SK-N-SH treated with all-trans-retinoic acid at 6 μM for 48 hours (cell line): ENCODE data around the gene SH3PXD2A.

Experiments used
- ATAC-seq: fragments of 200-7000 bp; cut with Tn5 transposase; 3 replicates; pipeline ENCODE4 v1.9.1; 2020; ENCODE audit warnings: mild to moderate bottlenecking, moderate library complexity
- ARNTL ChIP-seq: fragments of 450-650 bp; formaldehyde crosslinking; IDR thresholded peaks from 2 replicates; pipeline ENCODE4 v1.5.0; 2020; ENCODE audit warnings: low read depth, mild to moderate bottlenecking, moderate library complexity, borderline replicate concordance
- BACH2 ChIP-seq: fragments of 250-450 bp; sonication (Bioruptor Pico); IDR thresholded peaks from 2 replicates; pipeline ENCODE4 v1.9.0; 2021; ENCODE audit warnings: mild to moderate bottlenecking, borderline replicate concordance
- CSDC2 ChIP-seq: fragments of 250-450 bp; sonication (Bioruptor Pico); IDR thresholded peaks from 2 replicates; pipeline ENCODE4 v1.5.0; 2020; ENCODE audit warnings: mild to moderate bottlenecking, moderate library complexity
- ESRRG ChIP-seq: fragments of 250-450 bp; sonication (Bioruptor Pico); IDR thresholded peaks from 2 replicates; pipeline ENCODE4 v1.6.1; 2021; ENCODE audit warnings: mild to moderate bottlenecking
- GLIS3 ChIP-seq: fragments of 250-450 bp; sonication (Bioruptor Pico); IDR thresholded peaks from 2 replicates; pipeline ENCODE4 v1.5.0; 2020; ENCODE audit warnings: mild to moderate bottlenecking, moderate library complexity
- ISL1 ChIP-seq: fragments of 250-450 bp; sonication (Bioruptor Pico); IDR thresholded peaks from 2 replicates; pipeline ENCODE4 v2.1.2; 2022; ENCODE audit warnings: mild to moderate bottlenecking, moderate library complexity
- OSR1 ChIP-seq: fragments of 250-450 bp; sonication (Bioruptor Pico); IDR thresholded peaks from 2 replicates; pipeline ENCODE4 v1.8.0; 2022; ENCODE audit warnings: moderate library complexity, mild to moderate bottlenecking, inconsistent platforms
- PATZ1 ChIP-seq: fragments of 250-450 bp; sonication (Bioruptor Pico); IDR thresholded peaks from 2 replicates; pipeline ENCODE4 v1.8.0; 2020; ENCODE audit warnings: mild to moderate bottlenecking, moderate library complexity, borderline replicate concordance
- POU6F1 ChIP-seq: fragments of 250-450 bp; sonication (Bioruptor Pico); IDR thresholded peaks from 2 replicates; pipeline ENCODE4 v1.8.0; 2021; ENCODE audit warnings: low read depth, mild to moderate bottlenecking, moderate library complexity, borderline replicate concordance
- PPARA ChIP-seq: fragments of 250-450 bp; sonication (Bioruptor Pico); IDR thresholded peaks from 2 replicates; pipeline ENCODE4 v1.5.0; 2020; ENCODE audit warnings: mild to moderate bottlenecking, borderline replicate concordance
- RARB ChIP-seq: fragments of 250-450 bp; sonication (Bioruptor Pico); IDR thresholded peaks from 2 replicates; pipeline ENCODE4 v1.8.0; 2021; ENCODE audit warnings: mild to moderate bottlenecking, moderate library complexity
- TCF4 ChIP-seq: fragments of 250-450 bp; sonication (Bioruptor Pico); IDR thresholded peaks from 2 replicates; pipeline ENCODE4 v1.8.0; 2021; ENCODE audit warnings: mild to moderate bottlenecking, moderate library complexity, borderline replicate concordance
- TOX ChIP-seq: fragments of 250-450 bp; sonication (Bioruptor Pico); IDR thresholded peaks from 2 replicates; pipeline ENCODE4 v1.8.0; 2021; ENCODE audit warnings: mild to moderate bottlenecking, moderate library complexity, borderline replicate concordance
- ZC3H10 ChIP-seq: fragments of 250-450 bp; sonication (Bioruptor Pico); IDR thresholded peaks from 2 replicates; pipeline ENCODE4 v1.5.1; 2021; ENCODE audit warnings: mild to moderate bottlenecking, moderate library complexity
- ZFP3 ChIP-seq: fragments of 250-450 bp; sonication (Bioruptor Pico); IDR thresholded peaks from 2 replicates; pipeline ENCODE4 v1.5.0; 2020; ENCODE audit warnings: mild to moderate bottlenecking, moderate library complexity
- ZFP30 ChIP-seq: fragments of 450-650 bp; formaldehyde crosslinking; IDR thresholded peaks from 2 replicates; pipeline ENCODE4 v1.5.0; 2022; ENCODE audit warnings: mild to moderate bottlenecking, moderate library complexity
- ZNF565 ChIP-seq: fragments of 450-650 bp; formaldehyde crosslinking; conservative IDR thresholded peaks from 2 replicates; pipeline ENCODE4 v1.5.0; 2020; ENCODE audit warnings: low read depth, mild to moderate bottlenecking, moderate library complexity
- ZNF70 ChIP-seq: fragments of 450-650 bp; formaldehyde crosslinking; IDR thresholded peaks from 2 replicates; pipeline ENCODE4 v1.5.0; 2020; ENCODE audit warnings: mild to moderate bottlenecking, moderate library complexity
- ZNF8 ChIP-seq: fragments of 450-650 bp; formaldehyde crosslinking; IDR thresholded peaks from 2 replicates; pipeline ENCODE4 v1.5.0; 2020; ENCODE audit warnings: mild to moderate bottlenecking, moderate library complexity
- TF ChIP-seq, protein P1 (sequence below): fragments of 250-450 bp; sonication (Bioruptor Pico); IDR thresholded peaks from 2 replicates; pipeline ENCODE4 v1.5.0; 2020; ENCODE audit warnings: mild to moderate bottlenecking, moderate library complexity
- TF ChIP-seq, protein P2 (sequence below): fragments of 250-450 bp; sonication (Bioruptor Pico); IDR thresholded peaks from 2 replicates; pipeline ENCODE4 v1.5.1; 2020; ENCODE audit warnings: low read depth, mild to moderate bottlenecking, moderate library complexity

The SH3PXD2A gene

DNA sequence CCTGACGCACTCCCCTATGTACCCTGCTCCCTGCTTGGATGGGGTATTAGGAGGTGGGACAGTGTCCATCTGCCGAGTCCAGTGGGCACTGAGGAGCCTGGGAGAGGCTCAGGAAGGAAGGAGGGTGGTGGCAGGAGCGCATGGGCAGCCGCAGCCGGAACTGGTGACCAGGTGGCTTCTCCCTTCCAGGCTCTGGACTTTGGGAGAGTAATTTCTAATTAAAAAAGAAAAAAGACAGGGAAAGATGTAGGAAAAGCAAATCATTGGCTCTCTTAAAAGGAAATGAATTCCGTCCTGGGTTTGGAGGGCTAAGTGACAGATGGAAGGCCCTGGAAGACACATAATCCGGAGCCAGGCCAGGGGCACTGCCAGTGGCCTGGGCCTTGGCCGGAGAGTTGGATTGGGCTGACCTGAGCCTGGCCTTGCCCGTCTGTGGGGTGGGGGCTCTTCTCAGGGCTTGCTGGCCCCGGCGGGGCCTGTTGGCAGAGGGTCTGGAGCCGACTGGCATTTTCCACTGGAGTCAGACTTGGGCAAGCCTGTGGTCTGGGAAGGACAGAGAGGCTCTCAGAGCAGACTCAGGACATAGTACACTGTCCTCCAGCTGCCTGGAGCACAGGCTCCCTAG is 298.9 kb downstream of the SH3PXD2A start:
- no peak for ATAC-seq
- no peak for TF ChIP-seq PPARA (CRISPR knock-in tag)
- TF ChIP-seq ZNF8 (CRISPR knock-in tag), result no peak
- no peak for TF ChIP-seq POU6F1 (CRISPR knock-in tag)
- TF ChIP-seq ARNTL (CRISPR knock-in tag), result no peak
- no peak for TF ChIP-seq GLIS3
- no peak for TF ChIP-seq ZFP30 (CRISPR knock-in tag)
- no peak for TF ChIP-seq ZC3H10

DNA sequence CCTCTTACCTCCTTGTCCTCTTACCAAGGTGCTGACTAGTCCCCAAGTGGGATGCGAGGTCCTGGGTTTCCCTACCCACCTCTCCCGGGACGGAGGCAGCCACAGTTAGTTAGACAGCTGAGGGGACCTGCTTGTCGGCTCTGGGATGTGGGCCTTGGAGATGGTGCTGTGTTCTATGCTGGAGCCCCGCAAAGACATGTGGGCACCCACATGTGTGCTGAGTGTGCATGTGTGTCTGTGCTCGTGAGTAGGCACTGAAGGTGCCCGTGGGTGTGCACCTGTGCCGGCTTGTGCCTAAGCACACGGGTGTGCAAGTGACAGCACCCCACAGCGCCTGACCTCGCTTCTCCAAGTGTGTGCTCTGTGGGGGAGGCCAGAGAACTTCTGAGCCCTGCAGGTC is 299.7 kb downstream of the SH3PXD2A start:
- no peak for TF ChIP-seq RARB (CRISPR knock-in tag)
- TF ChIP-seq ZFP3, result no peak
- no peak for TF ChIP-seq OSR1
- no peak for TF ChIP-seq PPARA (CRISPR knock-in tag)
- no peak for TF ChIP-seq TOX (CRISPR knock-in tag)
- no peak for TF ChIP-seq BACH2
- no peak for TF ChIP-seq ZC3H10
- TF ChIP-seq, protein P1, sequence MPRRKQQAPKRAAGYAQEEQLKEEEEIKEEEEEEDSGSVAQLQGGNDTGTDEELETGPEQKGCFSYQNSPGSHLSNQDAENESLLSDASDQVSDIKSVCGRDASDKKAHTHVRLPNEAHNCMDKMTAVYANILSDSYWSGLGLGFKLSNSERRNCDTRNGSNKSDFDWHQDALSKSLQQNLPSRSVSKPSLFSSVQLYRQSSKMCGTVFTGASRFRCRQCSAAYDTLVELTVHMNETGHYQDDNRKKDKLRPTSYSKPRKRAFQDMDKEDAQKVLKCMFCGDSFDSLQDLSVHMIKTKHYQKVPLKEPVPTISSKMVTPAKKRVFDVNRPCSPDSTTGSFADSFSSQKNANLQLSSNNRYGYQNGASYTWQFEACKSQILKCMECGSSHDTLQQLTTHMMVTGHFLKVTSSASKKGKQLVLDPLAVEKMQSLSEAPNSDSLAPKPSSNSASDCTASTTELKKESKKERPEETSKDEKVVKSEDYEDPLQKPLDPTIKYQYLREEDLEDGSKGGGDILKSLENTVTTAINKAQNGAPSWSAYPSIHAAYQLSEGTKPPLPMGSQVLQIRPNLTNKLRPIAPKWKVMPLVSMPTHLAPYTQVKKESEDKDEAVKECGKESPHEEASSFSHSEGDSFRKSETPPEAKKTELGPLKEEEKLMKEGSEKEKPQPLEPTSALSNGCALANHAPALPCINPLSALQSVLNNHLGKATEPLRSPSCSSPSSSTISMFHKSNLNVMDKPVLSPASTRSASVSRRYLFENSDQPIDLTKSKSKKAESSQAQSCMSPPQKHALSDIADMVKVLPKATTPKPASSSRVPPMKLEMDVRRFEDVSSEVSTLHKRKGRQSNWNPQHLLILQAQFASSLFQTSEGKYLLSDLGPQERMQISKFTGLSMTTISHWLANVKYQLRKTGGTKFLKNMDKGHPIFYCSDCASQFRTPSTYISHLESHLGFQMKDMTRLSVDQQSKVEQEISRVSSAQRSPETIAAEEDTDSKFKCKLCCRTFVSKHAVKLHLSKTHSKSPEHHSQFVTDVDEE (CRISPR knock-in tag), result no peak
- no peak for TF ChIP-seq PATZ1
- no peak for TF ChIP-seq TCF4
- TF ChIP-seq ZNF565 (CRISPR knock-in tag), result no peak
- no peak for TF ChIP-seq ZFP30 (CRISPR knock-in tag)
- no peak for TF ChIP-seq POU6F1 (CRISPR knock-in tag)
- no peak for TF ChIP-seq ESRRG (CRISPR knock-in tag)
- TF ChIP-seq ARNTL (CRISPR knock-in tag), result no peak
- TF ChIP-seq, protein P2, sequence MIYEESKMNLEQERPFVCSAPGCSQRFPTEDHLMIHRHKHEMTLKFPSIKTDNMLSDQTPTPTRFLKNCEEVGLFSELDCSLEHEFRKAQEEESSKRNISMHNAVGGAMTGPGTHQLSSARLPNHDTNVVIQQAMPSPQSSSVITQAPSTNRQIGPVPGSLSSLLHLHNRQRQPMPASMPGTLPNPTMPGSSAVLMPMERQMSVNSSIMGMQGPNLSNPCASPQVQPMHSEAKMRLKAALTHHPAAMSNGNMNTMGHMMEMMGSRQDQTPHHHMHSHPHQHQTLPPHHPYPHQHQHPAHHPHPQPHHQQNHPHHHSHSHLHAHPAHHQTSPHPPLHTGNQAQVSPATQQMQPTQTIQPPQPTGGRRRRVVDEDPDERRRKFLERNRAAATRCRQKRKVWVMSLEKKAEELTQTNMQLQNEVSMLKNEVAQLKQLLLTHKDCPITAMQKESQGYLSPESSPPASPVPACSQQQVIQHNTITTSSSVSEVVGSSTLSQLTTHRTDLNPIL (CRISPR knock-in tag), result no peak
- TF ChIP-seq CSDC2 (CRISPR knock-in tag), result no peak

DNA sequence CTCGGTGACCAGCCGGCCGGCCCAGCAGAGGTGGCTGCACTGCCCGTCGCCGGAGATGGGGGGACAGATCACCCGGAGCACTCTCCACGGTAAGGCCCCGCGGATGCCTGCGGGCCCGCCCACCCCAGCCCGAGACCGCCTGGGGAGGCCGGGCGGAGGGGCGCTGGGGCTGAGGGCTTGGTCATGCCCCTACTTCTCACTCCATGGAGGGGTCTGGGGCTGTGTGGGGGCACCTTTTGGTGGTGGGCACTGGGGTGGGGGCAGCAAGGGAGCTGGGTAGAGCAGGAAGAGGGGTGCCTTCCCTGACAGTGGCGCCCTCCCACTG is 300.1 kb downstream of the SH3PXD2A start:
- TF ChIP-seq ISL1 (CRISPR knock-in tag), result no peak
- TF ChIP-seq ZNF70 (CRISPR knock-in tag), result no peak
- no peak for TF ChIP-seq RARB (CRISPR knock-in tag)
- TF ChIP-seq ZNF565 (CRISPR knock-in tag), result no peak
- ATAC-seq, result peak; percentile 10; the same call in 2 of the 3 replicates

More for the DNA sequence above, 299.7 kb downstream of the SH3PXD2A start:
- no peak; the same call in 2 of the 3 replicates for ATAC-seq
